HCT116 (cell line): ENCODE results near the gene TANC1. TPM values are rescaled to one million over a fixed set of nuclear protein-coding genes. Genes with fewer than 3 reads are reported as not detected.

ENCODE experiments used
- ATAC-seq: fragments of 200-7000 bp; cut with Tn5 transposase; 2 replicates; pipeline ENCODE4 v1.9.1; 2020; ENCODE audit warnings: mild to moderate bottlenecking, moderate library complexity
- BruUV-seq: library from RNA; stranded (reverse); fragments of 400-500 nt; replicated peaks from 2 replicates; lab custom pipeline; 2021; lab: Mats Ljungman, UMichigan
- CTCF ChIA-PET: fragments of 300-600 bp; sonication (Branson Sonifier 250); formaldehyde crosslinking; loops from one replicate; lab custom pipeline; 2021; ENCODE audit warnings: antibody characterized with exemption; lab: Charles Lee
- POLR2A ChIA-PET: fragments of 300-600, 350-600 bp; sonication (Branson Sonifier 250); formaldehyde crosslinking; loops from one replicate; lab custom pipeline; 2021; ENCODE audit warnings: antibody characterized with exemption; lab: Charles Lee
- RAD21 ChIA-PET, 2 experiments: fragments of 300-600 bp; sonication (Branson Sonifier 250); formaldehyde crosslinking; loops; one replicate each; lab custom pipeline; 2023; ENCODE audit warnings: low total read pairs in 2 of 2; ENCODE audit not compliant: uncharacterized antibody in 2 of 2, unreplicated experiment in 2 of 2, low non-redundant PET in 1 of 2; lab: Charles Lee
- DNase-seq: peaks from one replicate; pipeline ENCODE4 v3.0.0-alpha.2; 2010; ENCODE audit warnings: low read depth, low spot score
- H2AFZ ChIP-seq: fragments of 200-600 bp; shearing (Covaris generic), sonication (generic); 2 replicates; pipeline ENCODE4 v1.6.1; 2017; ENCODE audit warnings: low read depth, mixed run types, mixed read lengths, antibody characterized with exemption, low read length; ENCODE audit not compliant: poor library complexity, severe bottlenecking
- H3K27ac ChIP-seq: 2 replicates; pipeline ENCODE4 v1.5.1; 2012; ENCODE audit warnings: low read depth, low read length
- H3K27me3 ChIP-seq: fragments of 200-600 bp; sonication (generic); 2 replicates; pipeline ENCODE4 v1.6.1; 2016; ENCODE audit warnings: mixed run types, low read length, mixed read lengths; ENCODE audit not compliant: insufficient read depth
- H3K36me3 ChIP-seq, 2 experiments: fragments of 200-500 bp in 1 of 2; fragments of 200-600 bp in 1 of 2; sonication (Bioruptor generic) in 1 of 2; sonication (generic) in 1 of 2; 2 replicates each; pipeline versions ENCODE4 v1.5.1 to v1.6.1; 2014 to 2016; ENCODE audit warnings: low read length in 2 of 2, inconsistent platforms in 1 of 2, mixed read lengths in 1 of 2, mixed run types in 1 of 2; ENCODE audit not compliant: insufficient read depth in 2 of 2, control insufficient read depth in 1 of 2
- H3K4me1 ChIP-seq, 2 experiments: fragments of 200-600 bp in 1 of 2; sonication (generic) in 1 of 2; 2 replicates each; pipeline versions ENCODE4 v1.5.1 to v1.6.1; 2012 to 2017; ENCODE audit warnings: low read length in 2 of 2, inconsistent platforms in 1 of 2, mild to moderate bottlenecking in 1 of 2, mixed read lengths in 1 of 2, mixed run types in 1 of 2, moderate library complexity in 1 of 2; ENCODE audit not compliant: insufficient read depth in 2 of 2, control insufficient read depth in 1 of 2
- H3K4me2 ChIP-seq: fragments of 200-600 bp; sonication (generic); 2 replicates; pipeline ENCODE4 v1.6.1; 2017; ENCODE audit warnings: mixed run types, low read length, mixed read lengths
- H3K4me3 ChIP-seq, 2 experiments: fragments of 200-600 bp in 1 of 2; sonication (generic) in 1 of 2; replicated peaks in 1 of 2; 2 replicates each; pipeline ENCODE4 v1.5.1; 2011 to 2016; ENCODE audit warnings: low read length in 2 of 2, control low read depth in 1 of 2, low read depth in 1 of 2, mild to moderate bottlenecking in 1 of 2, mixed read lengths in 1 of 2, mixed run types in 1 of 2
- H3K79me2 ChIP-seq: fragments of 200-600 bp; sonication (generic); 2 replicates; pipeline ENCODE4 v1.6.1; 2017; ENCODE audit warnings: mild to moderate bottlenecking, mixed run types, low read length, moderate library complexity, mixed read lengths; ENCODE audit not compliant: insufficient read depth
- H3K9ac ChIP-seq: fragments of 200-600 bp; sonication (generic); 2 replicates; pipeline ENCODE4 v1.6.1; 2016; ENCODE audit warnings: low read length, mixed read lengths
- H3K9me2 ChIP-seq: fragments of 200-600 bp; sonication (generic), shearing (Covaris generic); 2 replicates; pipeline ENCODE4 v1.6.1; 2017; ENCODE audit warnings: mixed run types, mild to moderate bottlenecking, moderate library complexity; ENCODE audit not compliant: insufficient read depth
- H3K9me3 ChIP-seq, 2 experiments: fragments of 200-500 bp in 1 of 2; fragments of 200-600 bp in 1 of 2; sonication (Bioruptor generic) in 1 of 2; sonication (generic) in 1 of 2; 2 replicates each; pipeline ENCODE4 v1.6.1; 2014 to 2017; ENCODE audit warnings: low read length in 2 of 2, mixed read lengths in 2 of 2, inconsistent platforms in 1 of 2, low read depth in 1 of 2, mild to moderate bottlenecking in 1 of 2, mixed run types in 1 of 2, moderate library complexity in 1 of 2; ENCODE audit not compliant: control insufficient read depth in 1 of 2, insufficient read depth in 1 of 2
- H4K20me1 ChIP-seq: fragments of 200-600 bp; sonication (generic), shearing (Covaris generic); 2 replicates; pipeline ENCODE4 v1.6.1; 2017; ENCODE audit warnings: mixed run types, mild to moderate bottlenecking, moderate library complexity; ENCODE audit not compliant: insufficient read depth
- CBX3 ChIP-seq: IDR thresholded peaks from 2 replicates; pipeline ENCODE4 v1.6.1; 2012; ENCODE audit warnings: low read depth
- CEBPB ChIP-seq: IDR thresholded peaks from 2 replicates; pipeline ENCODE4 v1.6.1; 2012; ENCODE audit warnings: low read depth
- EGR1 ChIP-seq: IDR thresholded peaks from 2 replicates; pipeline ENCODE4 v1.6.1; 2012; ENCODE audit warnings: low read depth
- ELF1 ChIP-seq: IDR thresholded peaks from 2 replicates; pipeline ENCODE4 v1.6.1; 2012; ENCODE audit warnings: low read depth, borderline replicate concordance
- EZH2 ChIP-seq: fragments of 200-600 bp; sonication (generic); IDR thresholded peaks from 2 replicates; pipeline ENCODE4 v1.6.1; 2017; ENCODE audit warnings: antibody characterized with exemption, mixed run types
- EZH2phosphoT487 ChIP-seq: fragments of 200-600 bp; IDR thresholded peaks from 2 replicates; pipeline ENCODE4 v1.6.1; 2018; ENCODE audit warnings: antibody characterized with exemption, borderline replicate concordance
- FOSL1 ChIP-seq: IDR thresholded peaks from 2 replicates; pipeline ENCODE4 v1.6.1; 2012; ENCODE audit warnings: low read depth
- JUND ChIP-seq: IDR thresholded peaks from 2 replicates; pipeline ENCODE4 v1.6.1; 2012
- MAX ChIP-seq: IDR thresholded peaks from 2 replicates; pipeline ENCODE4 v1.6.1; 2012
- POLR2AphosphoS5 ChIP-seq: IDR thresholded peaks from 2 replicates; pipeline ENCODE4 v1.6.1; 2011; ENCODE audit warnings: mild to moderate bottlenecking, low read depth, low read length, moderate library complexity
- RAD21 ChIP-seq: IDR thresholded peaks from 2 replicates; pipeline ENCODE4 v1.6.1; 2012; ENCODE audit warnings: low read depth, mild to moderate bottlenecking
- SIN3A ChIP-seq: IDR thresholded peaks from 2 replicates; pipeline ENCODE4 v1.6.1; 2012; ENCODE audit warnings: low read depth
- SRF ChIP-seq: IDR thresholded peaks from 2 replicates; pipeline ENCODE4 v1.6.1; 2012; ENCODE audit warnings: low read depth
- TCF7L2 ChIP-seq: IDR thresholded peaks from 2 replicates; pipeline ENCODE4 v1.7.0; 2011; ENCODE audit warnings: borderline replicate concordance, inconsistent platforms; ENCODE audit not compliant: insufficient read depth, insufficient read length; ENCODE audit errors: extremely low read depth
- YY1 ChIP-seq: IDR thresholded peaks from 2 replicates; pipeline ENCODE4 v1.6.1; 2011; ENCODE audit warnings: low read length, low read depth, moderate library complexity, mild to moderate bottlenecking; ENCODE audit not compliant: insufficient replicate concordance; ENCODE audit errors: extremely low read depth
- ZBTB33 ChIP-seq: IDR thresholded peaks from 2 replicates; pipeline ENCODE4 v1.6.1; 2011; ENCODE audit warnings: mild to moderate bottlenecking, low read length, moderate library complexity; ENCODE audit not compliant: insufficient replicate concordance; ENCODE audit errors: extremely low read depth
- intact Hi-C: fragments of 100-400 bp; cut with micrococcal nuclease; formaldehyde crosslinking; loops from 2 replicates; pipeline ENCODE4 v1.10.0; 2022
- total RNA-seq: library from RNA; stranded (reverse); gene quantifications from one replicate; pipeline ENCODE4 v1.2.1, GENCODE V29; 2021; ENCODE audit not compliant: unreplicated experiment
- TF ChIP-seq, protein P1 (sequence below), 3 experiments: fragments of 200-600 bp in 1 of 3; sonication (generic) in 1 of 3; IDR thresholded peaks in 2 of 3; conservative IDR thresholded peaks in 1 of 3; 2 replicates each; pipeline ENCODE4 v1.5.1; 2012 to 2017; ENCODE audit warnings: low read depth in 2 of 3, low read length in 2 of 3, antibody characterized with exemption in 1 of 3, borderline replicate concordance in 1 of 3, control low read depth in 1 of 3, mild to moderate bottlenecking in 1 of 3, mixed read lengths in 1 of 3, mixed run types in 1 of 3, moderate library complexity in 1 of 3; ENCODE audit not compliant: insufficient read depth in 1 of 3
- TF ChIP-seq, protein P2 (sequence below): IDR thresholded peaks from 2 replicates; pipeline ENCODE4 v1.6.1; 2012

Gene TANC1
- total RNA-seq, 1 experiment from 2014 or later, result 15.1 TPM

DNA sequence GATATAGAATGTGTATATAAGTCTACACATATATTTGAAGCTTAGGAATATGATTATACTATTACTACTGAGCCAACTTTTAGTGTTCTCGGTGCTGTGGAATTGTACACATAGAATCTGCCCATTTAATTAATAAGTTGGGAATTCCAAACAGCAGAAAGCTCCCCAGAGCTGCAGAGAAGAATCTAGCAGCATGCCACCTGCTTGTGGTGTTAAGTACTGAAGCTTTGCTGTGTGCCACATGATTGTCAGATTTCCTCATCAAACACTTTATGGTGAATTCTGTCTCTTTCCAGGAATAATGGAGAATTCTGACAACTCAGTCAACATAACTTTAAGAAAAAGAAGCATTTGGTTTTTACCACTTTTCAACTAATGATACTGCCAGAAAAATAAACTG, 200.3 kb downstream of the TANC1 start:
- BruUV-seq, result no TSS peak
- CTCF ChIA-PET, result interaction anchor here (1.4 kb wide), 1 partner anchor 50 kb away, joined by 3 read pairs; no protein-coding TSS in a partner anchor
- H3K4me2 ChIP-seq, result no peak overlapping the region
- no peak overlapping the region for H2AFZ ChIP-seq
- no peaks in the 10 kb centered on the region for H3K9me3 ChIP-seq
- H3K27ac ChIP-seq, result no peak overlapping the region
- no peak for TF ChIP-seq ZBTB33
- TF ChIP-seq RAD21, result peak; percentile 15; the same call in 1 of the 2 replicates
- TF ChIP-seq, protein P1, sequence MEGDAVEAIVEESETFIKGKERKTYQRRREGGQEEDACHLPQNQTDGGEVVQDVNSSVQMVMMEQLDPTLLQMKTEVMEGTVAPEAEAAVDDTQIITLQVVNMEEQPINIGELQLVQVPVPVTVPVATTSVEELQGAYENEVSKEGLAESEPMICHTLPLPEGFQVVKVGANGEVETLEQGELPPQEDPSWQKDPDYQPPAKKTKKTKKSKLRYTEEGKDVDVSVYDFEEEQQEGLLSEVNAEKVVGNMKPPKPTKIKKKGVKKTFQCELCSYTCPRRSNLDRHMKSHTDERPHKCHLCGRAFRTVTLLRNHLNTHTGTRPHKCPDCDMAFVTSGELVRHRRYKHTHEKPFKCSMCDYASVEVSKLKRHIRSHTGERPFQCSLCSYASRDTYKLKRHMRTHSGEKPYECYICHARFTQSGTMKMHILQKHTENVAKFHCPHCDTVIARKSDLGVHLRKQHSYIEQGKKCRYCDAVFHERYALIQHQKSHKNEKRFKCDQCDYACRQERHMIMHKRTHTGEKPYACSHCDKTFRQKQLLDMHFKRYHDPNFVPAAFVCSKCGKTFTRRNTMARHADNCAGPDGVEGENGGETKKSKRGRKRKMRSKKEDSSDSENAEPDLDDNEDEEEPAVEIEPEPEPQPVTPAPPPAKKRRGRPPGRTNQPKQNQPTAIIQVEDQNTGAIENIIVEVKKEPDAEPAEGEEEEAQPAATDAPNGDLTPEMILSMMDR (IDR thresholded peaks at IDR 0.05 in 2 of 3, conservative IDR thresholded peaks at IDR 0.05 in 1 of 3; ENCODE audit: borderline replicate concordance in 1 of 3, insufficient read depth in 1 of 3, low read depth in 2 of 3, low read length in 2 of 3), result 0 out of 6 replicates have a peak, but pooled peaks of 2 of the 3 experiments have one; percentile 17 to 19
- no peaks in the 10 kb centered on the region for H3K27me3 ChIP-seq
- no peak overlapping the region for H3K4me3 ChIP-seq
- no peaks in the 10 kb centered on the region for H3K36me3 ChIP-seq
- no peaks in the 10 kb centered on the region for H3K4me1 ChIP-seq
- H3K9ac ChIP-seq, result no peak overlapping the region
- RAD21 ChIA-PET, result no interaction called here
- no peak for DNase-seq
- no peaks in the 10 kb centered on the region for H3K9me2 ChIP-seq
- POLR2A ChIA-PET, result no interaction called here
- H4K20me1 ChIP-seq, result no peaks in the 10 kb centered on the region
- no peaks in the 10 kb centered on the region for H3K79me2 ChIP-seq
- no peak for ATAC-seq
- intact Hi-C loops, result loop anchor here (1.0 kb wide), 1 partner anchor 267 kb away; no protein-coding TSS in a partner anchor

GRCh38 chr2:159169187-159169586, 200.7 kb downstream of the TANC1 start:
- Histone ChIP-seq H3K27me3 (no peaks in the 10 kb centered on the region), H2AFZ (no peak overlapping the region), H3K9ac (no peak overlapping the region), H3K27ac (no peak overlapping the region), H3K4me2 (no peak overlapping the region), H3K9me3 (no peaks in the 10 kb centered on the region), H3K9me2 (no peaks in the 10 kb centered on the region), H3K79me2 (no peaks in the 10 kb centered on the region), H3K36me3 (no peaks in the 10 kb centered on the region), H3K4me1 (no peaks in the 10 kb centered on the region), H4K20me1 (no peaks in the 10 kb centered on the region), H3K4me3 (no peak overlapping the region)
- POLR2A ChIA-PET, result no interaction called here
- RAD21 ChIA-PET, result no interaction called here
- intact Hi-C loops, result no loop called here
- no TSS peak for BruUV-seq
- no peak for ATAC-seq
- no peak for DNase-seq
- CTCF ChIA-PET, result interaction anchor here (1.4 kb wide), 1 partner anchor 51 kb away, joined by 3 read pairs; no protein-coding TSS in a partner anchor
- TF ChIP-seq CEBPB (no peak), JUND (no peak), FOSL1 (no peak), RAD21 (no peak), POLR2AphosphoS5 (no peak), EZH2phosphoT487 (no peak), EZH2 (no peak), CBX3 (no peak), SIN3A (no peak), SRF (no peak), ELF1 (no peak), EGR1 (no peak), TCF7L2 (no peak), MAX (no peak), YY1 (no peak)
- TF ChIP-seq, protein P2, sequence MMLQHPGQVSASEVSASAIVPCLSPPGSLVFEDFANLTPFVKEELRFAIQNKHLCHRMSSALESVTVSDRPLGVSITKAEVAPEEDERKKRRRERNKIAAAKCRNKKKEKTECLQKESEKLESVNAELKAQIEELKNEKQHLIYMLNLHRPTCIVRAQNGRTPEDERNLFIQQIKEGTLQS, result no peak
